ENCODE results near the gene MYADM.

MYADM gene

GRCh38 chr19:53916004-53916403 is 48.3 kb downstream of the MYADM start:
- DNase-seq = no peak

DNA sequence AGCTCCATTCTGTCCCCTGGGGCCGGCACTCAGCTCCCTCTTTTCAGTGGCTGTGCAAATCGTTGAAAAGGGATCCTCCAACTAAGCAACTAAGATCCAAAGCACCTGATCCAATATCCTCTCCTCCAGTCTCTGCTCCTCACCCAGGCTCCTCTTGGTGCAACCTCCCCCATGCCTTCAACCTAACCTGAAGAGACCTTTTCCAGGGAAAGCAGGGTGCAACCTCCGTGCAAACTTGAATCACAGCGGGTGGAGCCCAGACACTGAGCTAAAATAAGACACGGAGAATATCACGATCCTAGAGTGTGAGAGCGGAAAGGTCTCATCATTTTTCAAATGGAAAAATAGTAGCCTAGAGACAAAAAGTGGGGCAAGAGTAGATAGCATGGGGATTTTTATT is 49.7 kb downstream of the MYADM start:
- no peak for DNase-seq

Measured in CD4-positive, alpha-beta T cell treated with Interleukin-4 for 1 hour (primary cell).